Left renal pelvis (tissue), 4 donors: ENCODE measurements around the gene CENPP. TPM values are rescaled to one million over a fixed set of nuclear protein-coding genes. Genes with fewer than 3 reads are reported as not detected.

ENCODE experiments used
- DNase-seq, 4 donors: peaks; one replicate each; pipeline ENCODE4 v3.0.0-alpha.2; 2013; ENCODE audit warnings: low read depth in 4 of 4, low spot score in 3 of 4
- polyA plus RNA-seq, 4 donors: library from polyadenylated mRNA; unstranded; fragments of 120-200 nt; gene quantifications; one replicate each; pipeline ENCODE4 v1.2.1, GENCODE V29; 2013; ENCODE audit not compliant: insufficient read length in 4 of 4

The CENPP gene
- polyA plus RNA-seq, result 1 to 10 TPM; 6.5 to 8.9 (median 7.4) TPM

DNA sequence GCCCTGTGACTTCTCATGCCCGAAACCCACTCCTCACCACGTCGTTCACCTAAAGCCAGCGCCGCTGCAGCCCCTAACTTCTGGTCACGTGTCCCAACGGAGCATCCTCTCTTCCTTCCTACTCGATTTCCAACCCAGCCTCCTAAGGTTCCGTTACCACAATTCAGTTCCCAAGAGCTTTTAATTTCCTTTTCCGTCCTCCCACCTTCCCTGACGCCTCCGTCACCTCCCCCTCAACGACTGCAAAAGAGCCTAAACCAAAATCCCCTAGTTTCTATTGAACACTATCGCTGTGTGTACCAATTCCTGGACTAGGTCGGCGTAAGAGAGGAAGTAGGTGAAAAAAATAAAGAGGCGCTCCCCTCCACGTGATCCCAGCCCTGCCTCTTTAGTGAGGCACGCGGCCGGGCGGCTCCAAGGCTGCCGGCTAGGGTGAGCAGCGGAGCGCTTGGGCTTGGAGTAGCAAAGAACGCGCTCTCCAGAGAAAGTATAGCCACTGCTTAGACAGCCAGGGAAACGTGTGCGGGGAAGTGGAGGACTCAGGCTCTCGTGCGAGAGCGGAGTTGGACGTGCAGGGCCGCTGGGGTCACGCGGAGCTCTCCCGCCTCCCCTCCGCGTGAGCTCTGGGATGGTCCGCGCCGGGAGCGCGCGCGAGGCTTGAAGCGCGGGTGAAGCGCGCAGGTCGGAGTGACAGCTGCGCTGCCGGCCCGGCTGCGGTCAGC is at the start of gene CENPP, which contains the start of gene NOL8:
Gene CENPP (plus strand): TSS at position 685 of the 722 bp plus-strand sequence.
Gene NOL8 (minus strand): TSS at position 82 of the 722 bp plus-strand sequence. CDS start 1,189 bp downstream, outside the sequence.
- peak; percentile 83 to 94 (median 84) for DNase-seq

DNA sequence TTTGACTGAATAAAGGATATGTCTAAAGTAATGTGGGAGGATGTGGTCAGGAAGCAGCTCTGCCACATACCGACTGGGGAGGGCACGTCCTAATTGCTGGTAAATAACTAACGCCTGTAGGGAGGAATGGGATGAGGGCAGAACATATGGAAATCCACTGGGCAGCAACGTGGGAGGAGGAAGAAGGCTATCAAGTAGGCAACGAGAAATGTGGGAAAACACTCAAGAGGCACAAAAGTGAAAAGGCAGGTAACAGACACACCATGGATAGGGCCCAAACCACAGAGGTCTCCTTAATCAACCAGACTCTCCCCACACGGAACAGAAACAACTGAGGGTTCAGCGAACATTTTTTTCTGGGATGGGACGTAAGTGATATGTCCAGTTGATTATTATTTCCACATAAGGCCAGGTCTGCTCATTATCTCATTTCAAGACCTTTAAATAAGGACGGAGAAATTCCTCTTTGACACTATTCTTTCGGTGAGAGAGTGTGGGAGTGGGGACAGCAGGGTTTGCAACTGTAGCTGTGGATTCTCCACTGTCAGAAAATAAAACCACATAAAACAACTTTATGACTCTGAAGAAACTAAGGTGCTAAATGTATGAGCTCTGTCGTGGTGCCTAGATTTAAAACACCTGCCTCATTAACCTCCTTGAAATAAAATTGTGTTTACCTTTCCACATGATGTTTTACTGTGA is 49.3 kb upstream of the CENPP start:
- DNase-seq, result peak in 3 of 4 donors; percentile 34 to 57 (median 39)

DNA sequence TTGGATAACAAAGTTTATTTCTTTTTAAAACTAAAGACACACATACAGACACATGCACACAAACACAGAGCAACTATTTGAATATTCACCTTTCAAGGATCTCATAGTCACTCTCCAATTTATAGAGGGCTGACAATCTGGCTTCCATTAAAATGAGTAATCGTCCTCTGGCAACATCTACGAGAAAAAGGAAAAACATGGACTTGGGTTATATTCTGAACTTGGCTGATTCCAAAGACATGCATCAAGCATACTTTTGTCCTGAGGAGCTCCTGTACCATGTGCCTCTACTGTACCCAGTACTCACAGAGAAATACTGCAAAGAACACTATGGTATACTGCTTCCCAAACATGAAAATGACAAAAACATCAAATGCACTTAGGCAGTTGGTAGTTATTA is 47.6 kb upstream of the CENPP start:
- no peak for DNase-seq

DNA sequence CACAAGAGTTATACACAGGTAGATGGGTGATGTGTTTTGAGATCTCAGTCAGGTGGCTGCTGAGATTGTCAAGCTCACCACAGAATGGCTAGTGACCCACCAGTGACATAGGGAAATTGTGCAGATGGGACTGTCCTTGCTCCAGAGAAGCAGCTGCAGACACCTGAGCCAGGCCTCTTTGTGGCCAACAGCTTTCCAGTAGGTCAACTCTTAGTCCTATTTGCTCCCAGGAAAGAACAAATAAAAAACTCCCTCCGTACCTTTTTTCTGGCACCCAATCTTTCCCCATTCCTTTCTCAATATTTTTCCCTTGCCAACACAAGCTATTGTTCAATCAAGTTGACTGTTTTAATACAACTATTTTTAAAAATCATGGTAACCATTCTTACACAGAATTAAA is 46.5 kb upstream of the CENPP start:
- no peak for DNase-seq

DNA sequence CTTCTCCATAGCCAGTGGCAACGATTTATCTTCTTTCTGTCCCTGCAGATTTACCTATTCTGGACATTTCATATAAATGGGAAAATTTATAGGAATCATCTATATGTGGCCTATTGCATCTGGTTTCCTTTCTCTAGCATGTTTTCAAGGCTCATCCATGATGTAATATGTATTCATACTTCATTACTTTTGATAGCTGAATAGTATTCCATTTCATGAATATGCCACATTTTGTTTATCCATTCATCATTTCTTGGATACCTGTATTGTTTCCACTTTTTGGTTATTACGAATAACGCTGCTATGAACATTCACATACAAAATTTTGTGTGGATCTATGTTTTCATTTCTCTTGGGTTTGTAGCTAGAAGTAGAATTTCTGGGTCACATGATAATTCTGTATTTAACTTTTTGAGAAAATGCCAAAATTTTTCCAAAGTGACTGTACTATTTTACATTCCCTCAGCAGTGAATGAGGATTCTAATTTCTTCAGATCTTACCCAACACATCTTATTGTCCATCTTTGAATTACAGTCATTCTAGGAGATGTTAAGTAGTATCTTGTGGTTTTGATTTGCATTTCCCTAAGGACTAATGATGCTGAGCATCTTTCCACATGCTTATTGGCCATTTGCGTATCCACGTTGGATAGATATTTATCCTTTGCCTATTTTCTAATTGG is 35.9 kb upstream of the CENPP start:
- DNase-seq, result no peak

DNA sequence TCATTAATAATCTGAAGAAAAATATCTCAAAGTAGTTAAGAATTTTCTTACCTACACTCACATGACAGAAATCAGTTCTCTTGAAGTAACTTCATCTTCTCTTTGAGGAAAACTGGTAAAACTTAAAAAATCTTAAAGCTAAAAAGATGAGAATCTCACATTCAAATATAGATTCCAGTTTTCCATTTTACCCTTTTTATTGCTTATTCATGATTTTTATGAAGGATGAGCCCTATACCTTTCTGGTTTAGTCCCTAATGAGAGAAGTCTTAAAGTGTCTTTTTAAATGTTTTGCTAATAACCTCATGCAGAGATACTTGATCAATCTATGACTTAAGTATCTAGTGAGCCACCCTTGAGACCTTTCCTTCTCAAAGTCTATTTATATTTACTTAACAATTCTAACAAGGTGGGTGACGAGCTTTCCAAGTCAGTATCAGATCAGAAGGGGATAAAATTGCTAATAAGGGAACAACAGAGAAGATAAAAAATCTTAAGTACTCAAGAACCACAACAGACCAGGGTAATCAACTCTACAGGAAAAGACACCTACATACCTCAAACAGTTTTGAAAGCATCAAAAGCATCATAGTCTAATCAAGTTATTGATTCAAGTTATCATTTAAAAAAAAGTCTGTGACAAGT is 34.8 kb upstream of the CENPP start:
- DNase-seq, result no peak

DNA sequence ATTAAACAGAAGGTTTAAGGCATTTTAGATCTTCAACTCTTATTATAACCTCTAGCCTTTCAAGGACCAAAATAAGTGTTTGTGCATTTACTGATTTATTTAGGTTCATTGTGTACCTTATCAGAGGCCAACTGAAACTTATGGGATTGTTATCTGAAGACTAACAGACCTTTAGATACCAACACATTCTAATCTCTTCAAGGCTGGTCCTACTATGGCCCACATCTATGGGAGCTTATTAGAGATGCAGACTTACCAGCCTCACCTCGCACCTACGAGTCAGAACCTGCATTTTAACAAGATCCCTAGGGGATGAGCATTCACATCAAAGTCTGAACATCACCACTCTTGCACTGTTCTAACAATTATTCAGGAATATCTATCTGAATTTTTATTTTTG is 34.2 kb upstream of the CENPP start:
- DNase-seq, result no peak

DNA sequence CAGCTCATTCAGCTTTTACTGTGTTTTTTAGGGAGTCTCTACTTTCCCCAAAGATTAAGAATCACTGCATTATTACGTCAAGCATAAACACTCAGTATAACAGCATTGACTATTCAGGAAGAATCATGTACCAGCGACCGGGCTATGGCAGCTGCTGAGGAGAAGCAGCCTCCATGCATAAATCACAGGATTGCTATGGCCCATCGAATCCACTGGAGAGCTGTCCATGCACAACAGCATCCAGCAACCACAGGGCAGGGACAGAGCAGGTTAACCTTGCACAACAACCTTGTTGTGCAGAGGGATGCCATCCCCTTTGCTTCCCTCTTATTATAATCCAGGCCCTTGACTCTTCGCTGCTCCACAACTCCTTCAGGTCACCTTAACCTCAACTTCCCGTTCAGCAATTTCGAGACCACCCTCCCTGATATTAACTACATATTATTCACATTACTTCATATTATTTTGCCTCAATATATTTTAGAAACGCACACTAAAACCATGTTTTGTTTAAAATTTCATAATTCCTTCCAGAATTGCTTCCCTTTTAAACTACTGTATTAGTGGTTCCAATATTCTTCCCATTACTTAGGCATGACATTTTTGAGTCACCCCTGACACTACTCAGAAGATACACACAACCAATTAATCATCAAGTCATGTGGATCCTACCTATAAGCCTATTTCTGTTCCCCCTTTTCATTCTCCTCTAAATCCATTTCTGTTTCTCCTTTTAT is 33.2 kb upstream of the CENPP start:
- no peak for DNase-seq

DNA sequence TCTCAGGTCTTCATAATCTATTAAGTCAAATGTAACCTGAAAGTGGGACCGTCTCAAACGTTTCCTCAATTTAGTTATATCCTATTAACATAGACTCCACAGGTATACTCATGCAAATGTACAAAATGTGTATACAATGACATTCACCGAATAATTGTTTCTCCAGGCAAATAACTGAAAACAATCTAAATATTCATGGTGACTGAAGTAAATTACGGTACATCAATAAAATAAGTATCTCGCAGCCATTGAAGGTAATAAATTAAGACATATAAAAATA is 32.7 kb upstream of the CENPP start:
- no peak for DNase-seq

DNA sequence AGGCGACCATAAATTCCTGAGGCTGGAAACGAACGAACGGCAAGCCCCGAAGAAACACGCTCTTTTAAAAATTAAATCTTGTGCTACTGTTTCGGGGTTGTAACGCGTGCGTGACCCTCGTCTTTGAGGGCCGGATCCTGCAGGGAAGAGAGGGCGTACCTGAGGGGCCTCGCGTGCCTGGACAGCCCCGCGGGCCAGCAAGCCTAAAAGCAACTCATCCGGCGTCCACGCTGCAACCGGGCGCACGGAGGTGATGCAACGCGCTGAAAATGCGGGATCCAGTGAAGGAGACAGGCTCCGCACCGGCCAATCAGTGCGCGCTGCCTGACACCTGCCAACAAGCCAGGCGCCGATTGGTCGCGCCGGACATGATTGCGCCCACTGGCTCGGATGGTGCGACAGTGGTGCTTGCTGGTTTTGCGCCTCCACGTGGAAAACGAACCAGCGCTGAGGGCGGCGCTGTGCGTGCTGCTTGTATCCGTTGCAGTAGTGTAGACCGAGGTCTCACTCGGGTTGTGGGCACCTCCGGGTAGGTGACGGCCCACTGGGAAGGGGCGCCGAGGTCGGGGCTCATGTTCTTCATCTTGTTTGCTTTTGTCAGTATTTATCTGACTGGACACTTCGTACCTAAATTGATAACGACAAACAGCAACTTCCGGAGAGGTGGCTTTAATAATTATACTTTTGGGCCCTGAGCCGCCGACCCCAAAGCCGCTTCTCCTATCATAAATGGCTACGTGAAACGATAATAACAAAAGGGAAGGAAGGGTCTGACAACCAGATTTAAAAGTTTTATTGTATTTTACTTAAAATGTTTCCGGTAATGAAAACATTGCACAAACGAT is 32.1 kb upstream of the CENPP start, which contains the start of gene IARS1:
Gene IARS1 (minus strand): TSS at position 246 of the 845 bp plus-strand sequence. CDS start 4,278 bp downstream, outside the sequence.
- peak; percentile 94 to 96 (median 94) for DNase-seq

DNA sequence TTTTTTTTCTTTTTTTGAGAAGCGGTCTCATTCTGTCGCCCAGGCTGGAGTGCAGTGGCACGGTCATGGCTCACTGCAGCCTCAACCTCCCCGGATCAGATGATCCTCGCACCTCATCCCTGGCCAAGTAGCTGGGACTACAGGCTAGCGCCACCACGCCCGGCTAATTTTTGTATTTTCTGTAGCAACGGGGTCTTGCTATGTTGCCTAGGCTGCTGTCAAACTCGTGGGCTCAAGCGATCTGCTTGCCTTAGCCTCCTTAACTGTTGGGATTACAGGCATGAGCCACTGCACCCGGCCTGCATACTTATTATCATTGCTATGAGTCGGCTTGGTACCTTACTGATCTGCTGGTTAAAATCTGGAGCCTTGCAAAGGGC is 31.5 kb upstream of the CENPP start:
- DNase-seq, result no peak

DNA sequence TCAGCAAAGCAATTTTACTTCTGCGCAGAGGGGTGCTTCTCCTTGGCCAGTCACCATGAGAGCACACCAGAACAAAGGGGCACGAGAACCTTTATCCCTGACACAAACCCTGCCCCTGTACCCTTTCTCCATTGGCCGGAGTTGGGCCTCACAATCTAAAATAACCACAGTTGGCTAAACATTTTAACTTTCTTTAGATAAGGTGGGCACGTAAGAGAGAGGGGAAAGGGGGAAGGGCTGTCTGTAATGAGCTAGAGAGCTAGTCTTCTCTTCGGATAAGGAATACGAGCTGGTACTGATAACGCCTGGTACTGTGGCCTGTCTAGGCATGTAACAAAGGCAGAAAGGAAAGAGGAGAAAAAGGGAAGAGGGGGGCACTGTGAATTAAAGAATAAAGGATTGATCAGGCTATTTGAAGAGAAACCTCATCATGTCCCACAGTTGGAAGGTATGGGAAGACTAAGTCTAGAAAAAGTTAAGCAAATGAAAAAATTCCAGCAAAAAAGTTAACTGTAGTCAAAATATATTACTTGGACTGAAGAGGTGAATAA is 30.4 kb upstream of the CENPP start:
- no peak for DNase-seq

DNA sequence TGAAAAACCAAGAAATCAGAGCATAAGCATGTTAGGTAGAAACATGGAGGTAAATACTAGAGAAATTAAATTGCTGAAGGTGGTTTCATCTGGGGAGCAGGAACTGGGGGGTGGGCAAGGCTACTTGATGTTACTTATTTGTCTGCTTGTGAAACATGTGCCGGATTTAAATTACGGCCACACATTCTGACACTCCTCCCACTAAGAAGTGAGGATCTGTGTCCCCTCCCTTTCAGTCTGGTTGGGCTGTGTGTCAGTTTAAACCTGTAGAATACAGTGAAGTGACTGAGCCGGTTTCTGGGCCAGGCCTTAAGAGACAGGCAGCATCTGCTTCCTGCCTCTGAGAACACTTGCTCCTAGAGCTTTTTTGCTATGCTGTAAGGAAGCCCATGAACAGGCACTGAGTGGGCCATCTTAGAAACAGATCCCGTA is 29.9 kb upstream of the CENPP start:
- no peak for DNase-seq

DNA sequence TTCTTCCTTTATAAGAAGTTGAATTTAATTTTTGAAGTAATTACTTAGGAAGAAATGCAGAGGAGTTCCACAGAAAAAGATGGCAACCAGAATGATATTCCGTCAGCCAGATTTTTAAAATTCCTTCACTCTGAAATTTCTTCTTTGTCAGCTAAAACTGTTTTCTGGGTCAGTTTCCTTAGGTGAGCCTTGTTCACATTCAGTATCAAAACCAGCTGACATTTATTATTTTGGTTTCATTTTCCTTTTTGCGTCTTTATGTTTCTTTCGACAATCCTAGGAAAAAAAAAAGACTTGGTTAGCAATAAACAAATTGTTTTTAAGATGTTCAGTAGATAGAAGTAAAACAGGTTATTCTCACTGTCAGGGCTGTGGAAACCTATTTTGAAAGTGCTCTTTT is 28.1 kb upstream of the CENPP start:
- DNase-seq, result no peak

DNA sequence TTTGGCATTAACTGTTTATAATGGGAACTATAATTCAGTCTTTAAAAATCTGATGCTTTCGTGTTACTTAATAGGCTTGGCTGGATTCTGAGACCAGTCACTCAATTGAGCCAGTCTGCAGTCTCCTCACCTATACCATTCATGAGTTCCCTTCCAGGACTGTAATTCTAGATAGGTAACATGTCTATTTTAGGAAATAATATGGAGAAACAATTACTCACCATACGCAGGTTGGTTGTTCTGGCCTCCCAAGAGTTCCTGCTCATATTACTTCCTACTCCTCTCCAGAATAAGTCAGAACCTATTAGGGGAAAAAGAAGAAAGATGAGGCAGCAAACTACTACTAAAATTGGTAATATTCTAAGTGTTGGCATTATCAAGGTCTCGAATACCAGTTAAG is 27.7 kb upstream of the CENPP start:
- DNase-seq, result no peak

DNA sequence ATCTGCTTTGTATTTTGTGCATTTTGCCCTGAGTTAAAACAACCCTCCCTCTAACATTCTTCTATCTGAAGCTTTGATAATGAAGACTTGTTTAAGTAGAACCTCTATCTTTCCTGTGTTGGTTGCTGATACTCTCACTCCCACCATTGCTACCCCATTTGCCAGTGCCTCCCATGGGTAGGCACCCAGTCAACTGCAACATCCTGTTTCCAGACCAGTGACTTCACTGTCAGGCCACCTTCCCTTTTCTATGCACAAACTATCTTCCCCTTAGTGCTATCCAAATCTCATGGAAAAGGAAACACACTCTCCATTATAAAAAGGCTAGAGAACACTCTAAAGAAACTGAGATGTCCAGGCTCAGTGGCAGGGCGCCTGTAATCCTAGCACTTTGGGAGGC is 26.6 kb upstream of the CENPP start:
- no peak for DNase-seq

DNA sequence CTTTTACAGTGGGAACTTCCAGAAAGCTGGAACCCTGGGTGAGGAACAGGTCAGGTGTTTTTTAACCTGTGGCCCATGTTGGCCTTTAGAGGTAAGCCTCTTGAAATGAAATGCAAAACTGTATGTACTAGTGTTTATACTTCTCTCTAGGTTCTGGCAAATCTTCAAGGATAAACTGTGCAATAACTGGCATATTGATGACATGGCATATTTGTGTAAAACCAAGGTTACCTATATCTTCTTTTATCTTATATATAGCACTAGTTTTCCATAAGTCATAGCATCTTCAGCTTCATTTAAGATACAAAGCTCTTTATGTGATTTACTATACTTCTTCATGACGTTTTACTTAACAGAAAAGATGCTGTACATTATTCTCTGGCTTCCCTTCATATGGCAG is 24.8 kb upstream of the CENPP start:
- DNase-seq, result no peak

DNA sequence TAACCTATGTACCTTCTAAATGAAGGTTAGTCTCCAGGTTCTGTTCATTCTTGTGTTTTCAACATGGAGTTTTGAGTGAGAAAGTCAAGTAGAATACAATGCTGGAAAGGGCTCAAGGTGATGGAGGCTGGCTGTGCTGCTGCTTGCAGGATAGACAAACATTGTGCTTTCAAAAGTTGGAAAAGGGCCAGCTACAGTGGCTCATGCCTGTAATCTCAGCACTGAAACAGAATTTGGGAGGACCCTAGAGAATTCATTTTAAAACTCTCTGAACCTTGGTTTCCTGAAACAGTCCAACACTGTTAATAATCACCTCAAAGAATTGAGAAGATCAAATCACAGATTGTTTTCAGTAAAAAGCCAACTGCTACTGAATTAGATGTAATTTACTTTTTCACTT is 16.9 kb upstream of the CENPP start:
- no peak for DNase-seq

DNA sequence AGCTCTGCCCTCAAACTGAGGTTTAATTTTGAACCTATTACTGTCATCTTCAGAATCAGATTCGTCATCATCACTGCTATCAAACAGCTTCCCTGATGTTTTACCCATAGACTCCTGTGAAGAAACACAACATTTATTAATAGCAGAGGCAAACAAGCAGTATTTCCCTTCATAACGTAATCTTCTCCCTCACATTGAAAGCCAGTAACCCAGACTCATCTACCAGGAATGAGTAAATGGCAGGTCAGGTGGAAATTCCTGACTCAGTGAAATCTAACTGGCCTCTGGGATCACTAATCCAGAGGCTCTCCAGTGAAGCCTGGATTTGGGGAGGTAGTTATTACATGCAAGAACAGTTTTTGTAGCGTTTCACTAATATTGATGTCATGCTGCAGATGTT is 15.2 kb upstream of the CENPP start:
- DNase-seq, result no peak
